ENCODE measurements around the gene FRMD4B. TPM values are rescaled to one million over a fixed set of nuclear protein-coding genes. Genes with fewer than 3 reads are reported as not detected.

FRMD4B gene
- total RNA-seq, 3 donors from 2014 or later (not counting 1 experiment from before 2014, with no cell fraction given): 8.5 to 19.8 (median 9.4) TPM

GRCh38 chr3:69191516-69191915 is 194.4 kb downstream of the FRMD4B start:
- H3K9me3 ChIP-seq (ENCODE audit: control insufficient read depth, insufficient read depth, low read length): no peaks in the 10 kb centered on the region
- DNase-seq: no peak
- no peak overlapping the region for H3K27ac Mint-ChIP-seq

GRCh38 chr3:69189487-69189886 is 196.4 kb downstream of the FRMD4B start:
- H3K9me3 ChIP-seq (ENCODE audit: control insufficient read depth, insufficient read depth, low read length): no peaks in the 10 kb centered on the region
- H3K9me3 Mint-ChIP-seq: no peaks in the 10 kb centered on the region
- H3K27ac ChIP-seq (ENCODE audit: low read length): no peak overlapping the region
- no peak for ATAC-seq
- H3K4me1 Mint-ChIP-seq: no peaks in the 10 kb centered on the region
- no peaks in the 10 kb centered on the region for H3K36me3 ChIP-seq (ENCODE audit: control insufficient read depth, insufficient read depth, low read length)
- H3K27me3 ChIP-seq (ENCODE audit: control insufficient read depth, insufficient read depth, low read length): no peaks in the 10 kb centered on the region
- H3K27ac Mint-ChIP-seq: no peak overlapping the region
- H3K4me1 ChIP-seq (ENCODE audit: control insufficient read depth, insufficient read depth, low read length): no peaks in the 10 kb centered on the region
- DNase-seq: no peak
- 88% methylated on average over 2 of the region's 4 CpGs for WGBS (ENCODE audit: insufficient coverage)
- H3K4me3 Mint-ChIP-seq: no peak overlapping the region
- H3K27me3 Mint-ChIP-seq (ENCODE audit: low read depth in 2 of 2): no peaks in the 10 kb centered on the region
- no peak overlapping the region for H3K4me3 ChIP-seq (ENCODE audit: low read length)
- intact Hi-C loops (cut with micrococcal nuclease): no loop called here
- TF ChIP-seq, protein P1, sequence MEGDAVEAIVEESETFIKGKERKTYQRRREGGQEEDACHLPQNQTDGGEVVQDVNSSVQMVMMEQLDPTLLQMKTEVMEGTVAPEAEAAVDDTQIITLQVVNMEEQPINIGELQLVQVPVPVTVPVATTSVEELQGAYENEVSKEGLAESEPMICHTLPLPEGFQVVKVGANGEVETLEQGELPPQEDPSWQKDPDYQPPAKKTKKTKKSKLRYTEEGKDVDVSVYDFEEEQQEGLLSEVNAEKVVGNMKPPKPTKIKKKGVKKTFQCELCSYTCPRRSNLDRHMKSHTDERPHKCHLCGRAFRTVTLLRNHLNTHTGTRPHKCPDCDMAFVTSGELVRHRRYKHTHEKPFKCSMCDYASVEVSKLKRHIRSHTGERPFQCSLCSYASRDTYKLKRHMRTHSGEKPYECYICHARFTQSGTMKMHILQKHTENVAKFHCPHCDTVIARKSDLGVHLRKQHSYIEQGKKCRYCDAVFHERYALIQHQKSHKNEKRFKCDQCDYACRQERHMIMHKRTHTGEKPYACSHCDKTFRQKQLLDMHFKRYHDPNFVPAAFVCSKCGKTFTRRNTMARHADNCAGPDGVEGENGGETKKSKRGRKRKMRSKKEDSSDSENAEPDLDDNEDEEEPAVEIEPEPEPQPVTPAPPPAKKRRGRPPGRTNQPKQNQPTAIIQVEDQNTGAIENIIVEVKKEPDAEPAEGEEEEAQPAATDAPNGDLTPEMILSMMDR (IDR thresholded peaks at IDR 0.05): no peak
- H3K36me3 Mint-ChIP-seq: no peaks in the 10 kb centered on the region

More at GRCh38 chr3:69191516-69191915, 194.4 kb downstream of the FRMD4B start:
- ATAC-seq: no peak
- Mint-ChIP-seq H3K9me3 (no peaks in the 10 kb centered on the region), H3K27me3 (ENCODE audit: low read depth in 2 of 2) (no peaks in the 10 kb centered on the region), H3K4me1 (no peaks in the 10 kb centered on the region), H3K4me3 (no peak overlapping the region), H3K36me3 (no peaks in the 10 kb centered on the region)
- intact Hi-C loops (cut with micrococcal nuclease): no loop called here
- Histone ChIP-seq H3K27me3 (ENCODE audit: control insufficient read depth, insufficient read depth, low read length) (no peaks in the 10 kb centered on the region), H3K4me3 (ENCODE audit: low read length) (no peak overlapping the region), H3K27ac (ENCODE audit: low read length) (no peak overlapping the region), H3K36me3 (ENCODE audit: control insufficient read depth, insufficient read depth, low read length) (no peaks in the 10 kb centered on the region), H3K4me1 (ENCODE audit: control insufficient read depth, insufficient read depth, low read length) (no peaks in the 10 kb centered on the region)
- TF ChIP-seq, protein P1 (IDR thresholded peaks at IDR 0.05): no peak

- no peaks in the 10 kb centered on the region for H3K9me3 Mint-ChIP-seq
- no peak overlapping the region for H3K27ac ChIP-seq (ENCODE audit: low read length)
- H3K4me3 ChIP-seq (ENCODE audit: low read length): no peak overlapping the region
- H3K4me1 Mint-ChIP-seq: no peaks in the 10 kb centered on the region
- H3K9me3 ChIP-seq (ENCODE audit: control insufficient read depth, insufficient read depth, low read length): no peaks in the 10 kb centered on the region
- no peak overlapping the region for H3K27ac Mint-ChIP-seq
- DNase-seq: no peak
- H3K36me3 Mint-ChIP-seq: no peaks in the 10 kb centered on the region
- no peaks in the 10 kb centered on the region for H3K4me1 ChIP-seq (ENCODE audit: control insufficient read depth, insufficient read depth, low read length)
- intact Hi-C loops (cut with micrococcal nuclease): no loop called here
- H3K27me3 ChIP-seq (ENCODE audit: control insufficient read depth, insufficient read depth, low read length): no peaks in the 10 kb centered on the region
- no peak overlapping the region for H3K4me3 Mint-ChIP-seq
- no peak for ATAC-seq
- no peaks in the 10 kb centered on the region for H3K36me3 ChIP-seq (ENCODE audit: control insufficient read depth, insufficient read depth, low read length)
- 98% methylated on average over 4 of the region's 4 CpGs for WGBS (ENCODE audit: insufficient coverage)
- H3K27me3 Mint-ChIP-seq (ENCODE audit: low read depth in 2 of 2): no peaks in the 10 kb centered on the region
- TF ChIP-seq, protein P1 (IDR thresholded peaks at IDR 0.05): no peak
Measured at GRCh38 chr3:69186575-69187093, 199.3 kb downstream of the FRMD4B start.

All from natural killer cell (primary cell).